Transverse colon (tissue), 3 donors: ENCODE measurements around the gene MCOLN1.

Source experiments
- POLR2A ChIP-seq: fragments of 450-650 bp; IDR thresholded peaks from one replicate; pipeline ENCODE4 v1.6.1; 2016; ENCODE audit warnings: antibody characterized with exemption, mild to moderate bottlenecking, moderate library complexity
- TF ChIP-seq, protein P1 (sequence below), 5 experiments: fragments of 200-600 bp in 3 of 5; fragments of 450-650 bp in 2 of 5; sonication (generic) in 3 of 5; IDR thresholded peaks; 1 replicate in 2 of 5; 2 replicates in 3 of 5; pipeline ENCODE4 v1.5.1; 2016 to 2017; ENCODE audit warnings: antibody characterized with exemption in 5 of 5, inconsistent platforms in 3 of 5, mild to moderate bottlenecking in 2 of 5, moderate library complexity in 1 of 5

DNA sequence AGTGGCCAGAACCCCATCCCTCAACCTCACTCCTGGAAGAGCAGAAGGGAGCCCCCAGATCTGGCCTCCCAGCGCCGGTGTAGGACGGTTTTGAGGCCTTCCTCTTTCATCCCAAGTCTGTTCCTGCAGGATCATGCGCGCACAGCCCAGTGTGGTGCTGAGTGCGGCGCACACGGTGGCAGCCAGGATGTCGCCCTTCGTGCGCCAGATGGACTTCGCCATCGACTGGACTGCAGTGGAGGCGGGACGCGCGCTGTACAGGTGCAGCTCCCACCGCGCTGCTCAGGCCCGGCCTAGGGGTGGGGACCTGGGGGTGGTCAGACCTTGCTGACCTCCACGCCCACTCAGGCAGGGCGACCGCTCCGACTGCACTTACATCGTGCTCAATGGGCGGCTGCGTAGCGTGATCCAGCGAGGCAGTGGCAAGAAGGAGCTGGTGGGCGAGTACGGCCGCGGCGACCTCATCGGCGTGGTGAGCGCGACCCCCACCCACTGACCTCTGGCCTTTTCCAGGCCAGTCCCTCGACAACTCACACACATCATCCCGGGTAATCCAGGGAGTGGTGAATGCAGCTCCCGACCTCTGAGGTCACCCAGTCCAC lies 27.8 kb downstream of the MCOLN1 start:
- TF ChIP-seq POLR2A = no peak
- TF ChIP-seq, protein P1, sequence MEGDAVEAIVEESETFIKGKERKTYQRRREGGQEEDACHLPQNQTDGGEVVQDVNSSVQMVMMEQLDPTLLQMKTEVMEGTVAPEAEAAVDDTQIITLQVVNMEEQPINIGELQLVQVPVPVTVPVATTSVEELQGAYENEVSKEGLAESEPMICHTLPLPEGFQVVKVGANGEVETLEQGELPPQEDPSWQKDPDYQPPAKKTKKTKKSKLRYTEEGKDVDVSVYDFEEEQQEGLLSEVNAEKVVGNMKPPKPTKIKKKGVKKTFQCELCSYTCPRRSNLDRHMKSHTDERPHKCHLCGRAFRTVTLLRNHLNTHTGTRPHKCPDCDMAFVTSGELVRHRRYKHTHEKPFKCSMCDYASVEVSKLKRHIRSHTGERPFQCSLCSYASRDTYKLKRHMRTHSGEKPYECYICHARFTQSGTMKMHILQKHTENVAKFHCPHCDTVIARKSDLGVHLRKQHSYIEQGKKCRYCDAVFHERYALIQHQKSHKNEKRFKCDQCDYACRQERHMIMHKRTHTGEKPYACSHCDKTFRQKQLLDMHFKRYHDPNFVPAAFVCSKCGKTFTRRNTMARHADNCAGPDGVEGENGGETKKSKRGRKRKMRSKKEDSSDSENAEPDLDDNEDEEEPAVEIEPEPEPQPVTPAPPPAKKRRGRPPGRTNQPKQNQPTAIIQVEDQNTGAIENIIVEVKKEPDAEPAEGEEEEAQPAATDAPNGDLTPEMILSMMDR (IDR thresholded peaks at IDR 0.05) = no peak
